CD4-positive, alpha-beta memory T cell (primary cell): ENCODE measurements around the gene NADK. TPM values are rescaled to one million over a fixed set of nuclear protein-coding genes. Genes with fewer than 3 reads are reported as not detected.

Source experiments
- CTCF ChIA-PET: fragments of 350-600 bp; sonication (Branson Sonifier 250); formaldehyde crosslinking; loops from one replicate; lab custom pipeline; 2021; ENCODE audit warnings: inconsistent platforms; ENCODE audit not compliant: partially characterized antibody; lab: Charles Lee
- POLR2A ChIA-PET: fragments of 350-600 bp; sonication (Branson Sonifier 250); formaldehyde crosslinking; loops from one replicate; lab custom pipeline; 2021; ENCODE audit not compliant: partially characterized antibody; lab: Charles Lee
- DNase-seq, 5 donors: peaks; one replicate each; pipeline versions ENCODE4 v3.0.0 to v3.0.0-alpha.2; 2020 to 2022; ENCODE audit warnings: mixed read lengths in 1 of 5
- H3K27ac ChIP-seq: one replicate; pipeline ENCODE4 v1.7.0; 2013; ENCODE audit warnings: low read depth, low read length
- H3K27me3 ChIP-seq: 2 replicates; pipeline ENCODE4 v1.7.0; 2013; ENCODE audit warnings: mild to moderate bottlenecking, low read length, moderate library complexity; ENCODE audit not compliant: insufficient read depth
- H3K36me3 ChIP-seq: 2 replicates; pipeline ENCODE4 v1.7.0; 2013; ENCODE audit warnings: mild to moderate bottlenecking, low read length, moderate library complexity; ENCODE audit not compliant: insufficient read depth
- H3K4me1 ChIP-seq: 2 replicates; pipeline ENCODE4 v1.7.0; 2013; ENCODE audit warnings: mild to moderate bottlenecking, low read length, moderate library complexity; ENCODE audit not compliant: insufficient read depth
- H3K4me3 ChIP-seq, 2 donors: one replicate each; pipeline ENCODE4 v1.7.0; 2013; ENCODE audit warnings: low read length in 2 of 2, mild to moderate bottlenecking in 1 of 2
- H3K9me3 ChIP-seq, 2 donors: one replicate each; pipeline ENCODE4 v1.7.0; 2013; ENCODE audit warnings: low read length in 2 of 2, control low read depth in 1 of 2; ENCODE audit not compliant: control insufficient read depth in 1 of 2
- H3K27ac Mint-ChIP-seq, 7 donors: one replicate each; pipeline ENCODE4 v1.8.0; 2020 to 2021; ENCODE audit warnings: mixed read lengths in 7 of 7, mild to moderate bottlenecking in 6 of 7, inconsistent platforms in 3 of 7, moderate library complexity in 3 of 7
- H3K27me3 Mint-ChIP-seq, 2 donors: one replicate each; pipeline ENCODE4 v1.8.0; 2020 to 2021; ENCODE audit warnings: mixed read lengths in 2 of 2
- H3K36me3 Mint-ChIP-seq, 2 donors: one replicate each; pipeline ENCODE4 v1.8.0; 2020 to 2021; ENCODE audit warnings: mixed read lengths in 2 of 2, inconsistent platforms in 1 of 2, mild to moderate bottlenecking in 1 of 2
- H3K4me1 Mint-ChIP-seq, 4 donors: one replicate each; pipeline ENCODE4 v1.8.0; 2020 to 2021; ENCODE audit warnings: mixed read lengths in 4 of 4, mild to moderate bottlenecking in 1 of 4
- H3K4me3 Mint-ChIP-seq, 8 donors: one replicate each; pipeline ENCODE4 v1.8.0; 2020 to 2021; ENCODE audit warnings: mixed read lengths in 8 of 8, mild to moderate bottlenecking in 7 of 8, moderate library complexity in 6 of 8, inconsistent platforms in 3 of 8
- H3K9me3 Mint-ChIP-seq, 8 donors: one replicate each; pipeline ENCODE4 v1.8.0; 2020 to 2021; ENCODE audit warnings: mixed read lengths in 8 of 8, mild to moderate bottlenecking in 5 of 8, inconsistent platforms in 3 of 8, moderate library complexity in 1 of 8
- intact Hi-C: fragments of 100-400 bp; cut with micrococcal nuclease; formaldehyde crosslinking; loops from one replicate; pipeline ENCODE4 v1.15.1; 2023
- polyA plus RNA-seq, 2 donors: library from polyadenylated mRNA; unstranded; fragments of 300-500 nt; fragmentation: Illumina TruSeq; gene quantifications; one replicate each; pipeline ENCODE4 v1.2.3, GENCODE V29; 2021
- total RNA-seq, 2 experiments: library from RNA; stranded (reverse); gene quantifications; one replicate each; pipeline ENCODE4 v1.2.3, GENCODE V29; 2021

NADK gene
- total and polyA plus RNA-seq, 4 experiments from 2014 or later = 21.0 to 56.0 (median 38.5) TPM

DNA sequence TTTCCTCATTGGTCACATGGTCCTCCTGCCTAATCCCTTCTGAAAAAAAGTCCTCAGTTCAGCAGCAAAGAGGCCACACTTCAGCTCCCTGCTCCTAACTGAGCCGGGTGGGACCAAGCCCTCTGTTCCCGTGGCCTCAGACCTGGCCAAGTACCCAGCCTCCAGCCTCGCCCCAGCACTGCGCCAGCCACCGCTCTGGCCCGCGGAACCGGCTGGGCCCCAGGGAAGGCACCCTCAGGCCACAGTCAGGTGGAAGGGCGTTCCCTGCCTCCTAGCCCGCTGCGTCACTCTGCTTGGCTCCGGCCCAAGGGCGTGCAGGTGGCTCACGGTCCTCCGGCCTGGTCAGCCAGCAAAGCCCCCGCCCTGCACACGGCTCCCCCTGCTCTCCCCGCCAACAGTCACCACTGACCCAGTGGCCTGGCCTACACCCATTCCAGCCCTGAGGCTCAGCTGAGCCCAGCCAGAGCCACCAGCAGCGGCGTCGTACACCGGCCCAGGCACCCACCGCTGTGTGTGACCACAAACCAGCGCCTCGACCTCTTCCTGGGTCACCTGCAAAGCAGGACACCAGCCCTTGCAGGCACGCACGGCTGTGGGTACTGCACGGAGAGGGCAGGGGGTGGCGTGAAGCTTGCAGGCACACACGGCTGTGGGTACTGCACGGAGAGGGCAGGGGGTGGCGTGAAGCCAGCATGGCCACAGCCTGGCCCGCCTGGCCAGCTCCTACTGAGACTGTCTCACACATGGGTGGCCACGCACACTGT is 19.4 kb downstream of the NADK start:
- Mint-ChIP-seq H3K27ac (no peak overlapping the region), H3K27me3 (no peaks in the 10 kb centered on the region), H3K9me3 (peaks cover 0 to 2% (median 0%) of the 10 kb centered on the region in 8 donors), H3K4me3 (no peak overlapping the region), H3K4me1 (peaks cover 0 to 10% (median 0%) of the 10 kb centered on the region in 4 donors), H3K36me3 (peaks cover 14 to 22% of the 10 kb centered on the region in 2 donors)
- H3K27ac ChIP-seq = no peak overlapping the region
- intact Hi-C loops = no loop called here
- H3K9me3 ChIP-seq = no peaks in the 10 kb centered on the region
- H3K36me3 ChIP-seq = peaks cover 42% of the 10 kb centered on the region
- DNase-seq = no peak
- ChIA-PET CTCF (no interaction called here), POLR2A (interaction anchor here (1.3 kb wide), 1 partner anchor 24 kb away, joined by 4 read pairs; no protein-coding TSS in a partner anchor)
- no peaks in the 10 kb centered on the region for H3K27me3 ChIP-seq
- no peak overlapping the region for H3K4me3 ChIP-seq
- H3K4me1 ChIP-seq = no peaks in the 10 kb centered on the region

DNA sequence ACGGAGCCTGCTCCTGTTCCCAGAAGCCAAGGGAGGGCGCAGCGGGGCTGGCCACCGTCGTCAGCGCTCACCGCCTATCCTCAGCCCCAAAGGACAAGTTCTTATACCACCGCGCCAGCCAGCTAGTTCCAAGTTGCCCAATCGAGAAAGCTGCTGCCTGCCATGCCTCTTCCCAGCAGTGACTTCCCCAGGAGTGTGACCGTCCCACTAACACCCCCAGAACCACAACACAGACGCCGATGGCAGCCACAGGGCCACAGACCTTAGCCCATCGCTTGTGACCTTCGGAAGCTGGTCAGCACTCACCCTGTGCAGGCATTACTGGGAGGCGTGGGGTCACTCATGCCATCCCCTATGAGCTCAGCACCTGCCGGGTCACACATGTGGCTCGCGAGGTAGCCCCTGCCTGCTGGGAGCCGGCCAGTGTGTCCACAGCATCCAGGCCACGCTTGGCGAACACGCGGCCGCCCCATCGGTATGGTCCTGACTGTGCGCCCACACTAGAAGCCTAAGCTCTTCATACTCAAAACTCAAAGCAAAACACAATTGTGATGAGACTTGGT is 20.1 kb downstream of the NADK start:
- H3K27me3 ChIP-seq = no peaks in the 10 kb centered on the region
- no peak overlapping the region for H3K27ac ChIP-seq
- CTCF ChIA-PET = no interaction called here
- peak overlapping the region in 3 of 7 donors; percentile 30 to 81 (median 42) for H3K27ac Mint-ChIP-seq
- no peak for DNase-seq
- H3K36me3 Mint-ChIP-seq = peaks cover 14 to 22% of the 10 kb centered on the region in 2 donors
- POLR2A ChIA-PET = interaction anchor here (1.3 kb wide), 1 partner anchor 24 kb away, joined by 4 read pairs; no protein-coding TSS in a partner anchor
- H3K4me3 Mint-ChIP-seq = no peak overlapping the region
- no peaks in the 10 kb centered on the region for H3K9me3 ChIP-seq
- H3K27me3 Mint-ChIP-seq = no peaks in the 10 kb centered on the region
- H3K4me1 Mint-ChIP-seq = peaks cover 0 to 10% (median 0%) of the 10 kb centered on the region in 4 donors
- no peak overlapping the region for H3K4me3 ChIP-seq
- H3K36me3 ChIP-seq = peaks cover 43% of the 10 kb centered on the region
- no peaks in the 10 kb centered on the region for H3K4me1 ChIP-seq
- H3K9me3 Mint-ChIP-seq = peaks cover 0 to 2% (median 0%) of the 10 kb centered on the region in 8 donors
- intact Hi-C loops = no loop called here

DNA sequence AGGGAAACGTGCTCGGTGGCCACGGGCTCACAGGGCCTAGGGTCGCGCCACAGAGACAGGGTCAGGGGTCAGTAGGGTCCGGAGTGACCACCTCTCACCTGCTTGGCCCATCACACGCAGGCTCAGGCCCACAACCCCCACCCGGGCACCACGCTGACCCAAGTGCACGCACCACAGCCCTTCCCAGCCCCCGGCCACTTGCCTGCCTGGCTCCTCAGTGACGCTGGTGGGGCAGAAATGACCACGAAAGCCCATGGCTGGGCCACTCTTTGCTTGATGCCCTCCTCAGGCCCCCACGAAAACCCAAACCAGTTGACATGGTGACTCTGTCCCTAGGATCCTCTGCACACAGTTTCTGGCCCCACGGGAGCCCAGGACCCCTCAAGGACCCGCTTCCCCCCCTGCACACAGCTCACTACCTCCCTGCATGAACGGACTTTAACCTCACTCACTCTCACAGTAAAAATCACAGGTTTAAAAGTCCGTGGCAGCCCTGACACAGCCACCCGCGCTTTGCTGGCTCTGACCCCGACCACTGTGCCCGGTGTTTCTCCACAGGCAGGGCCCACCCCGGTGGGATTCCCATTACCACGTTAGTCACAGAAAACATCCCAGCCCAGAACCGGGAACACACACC is 20.7 kb downstream of the NADK start:
- Mint-ChIP-seq H3K27me3 (no peaks in the 10 kb centered on the region), H3K36me3 (peaks cover 14 to 19% of the 10 kb centered on the region in 2 donors), H3K27ac (peak overlapping the region in 2 of 7 donors; percentile 30 to 42), H3K9me3 (peaks cover 0 to 2% (median 0%) of the 10 kb centered on the region in 8 donors), H3K4me1 (peaks cover 0 to 7% (median 0%) of the 10 kb centered on the region in 4 donors), H3K4me3 (no peak overlapping the region)
- H3K9me3 ChIP-seq = no peaks in the 10 kb centered on the region
- ChIA-PET POLR2A (no interaction called here), CTCF (no interaction called here)
- no peak overlapping the region for H3K27ac ChIP-seq
- H3K4me1 ChIP-seq = no peaks in the 10 kb centered on the region
- H3K27me3 ChIP-seq = no peaks in the 10 kb centered on the region
- H3K36me3 ChIP-seq = peaks cover 43% of the 10 kb centered on the region
- intact Hi-C loops = no loop called here
- no peak for DNase-seq
- no peak overlapping the region for H3K4me3 ChIP-seq

DNA sequence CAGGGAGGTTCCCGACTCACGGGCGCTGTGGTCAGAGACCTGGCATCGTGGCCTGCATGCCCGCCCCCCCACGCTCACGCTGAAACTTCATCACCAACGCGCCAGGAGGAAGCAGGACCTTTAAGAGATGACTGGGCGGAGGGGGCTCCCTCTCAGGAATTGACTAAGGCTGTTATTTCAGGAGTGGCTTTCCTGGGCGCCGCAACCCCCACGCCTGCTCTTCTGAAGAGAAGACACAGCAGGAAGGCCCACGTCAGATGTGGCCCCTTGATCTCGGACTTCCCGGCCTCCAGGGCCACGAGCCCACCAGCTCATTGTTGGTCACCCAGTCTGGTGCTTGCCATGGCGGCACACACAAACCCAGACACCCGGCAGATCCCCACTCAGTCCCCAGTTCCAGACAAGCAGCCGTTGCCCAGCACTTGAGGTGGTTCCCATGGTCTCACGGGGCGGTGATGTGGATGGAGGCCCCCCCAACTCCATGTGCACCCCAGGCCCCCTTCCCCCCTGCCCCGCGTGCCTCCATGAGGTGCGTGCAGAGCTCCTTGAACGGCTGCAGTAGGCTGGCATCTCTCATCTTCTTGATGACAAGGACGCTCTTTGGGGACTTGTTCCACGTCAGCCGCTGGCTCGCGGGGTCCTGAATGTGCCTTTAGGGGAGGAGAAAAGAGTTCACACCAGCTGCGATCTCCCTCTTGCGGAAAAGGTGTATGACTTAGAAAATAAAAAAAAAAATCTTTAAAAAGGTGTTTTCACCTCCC is 21.4 kb downstream of the NADK start:
- Mint-ChIP-seq H3K27ac (peak overlapping the region in 1 of 7 donors; percentile 55), H3K4me3 (no peak overlapping the region), H3K36me3 (peaks cover 14 to 20% of the 10 kb centered on the region in 2 donors), H3K9me3 (peaks cover 0 to 2% (median 0%) of the 10 kb centered on the region in 8 donors), H3K4me1 (peaks cover 0 to 7% (median 0%) of the 10 kb centered on the region in 4 donors), H3K27me3 (no peaks in the 10 kb centered on the region)
- ChIA-PET POLR2A (no interaction called here), CTCF (no interaction called here)
- intact Hi-C loops = no loop called here
- H3K4me1 ChIP-seq = no peaks in the 10 kb centered on the region
- H3K9me3 ChIP-seq = no peaks in the 10 kb centered on the region
- no peak overlapping the region for H3K27ac ChIP-seq
- no peak for DNase-seq
- no peak overlapping the region for H3K4me3 ChIP-seq
- H3K27me3 ChIP-seq = no peaks in the 10 kb centered on the region
- H3K36me3 ChIP-seq = peaks cover 41% of the 10 kb centered on the region

DNA sequence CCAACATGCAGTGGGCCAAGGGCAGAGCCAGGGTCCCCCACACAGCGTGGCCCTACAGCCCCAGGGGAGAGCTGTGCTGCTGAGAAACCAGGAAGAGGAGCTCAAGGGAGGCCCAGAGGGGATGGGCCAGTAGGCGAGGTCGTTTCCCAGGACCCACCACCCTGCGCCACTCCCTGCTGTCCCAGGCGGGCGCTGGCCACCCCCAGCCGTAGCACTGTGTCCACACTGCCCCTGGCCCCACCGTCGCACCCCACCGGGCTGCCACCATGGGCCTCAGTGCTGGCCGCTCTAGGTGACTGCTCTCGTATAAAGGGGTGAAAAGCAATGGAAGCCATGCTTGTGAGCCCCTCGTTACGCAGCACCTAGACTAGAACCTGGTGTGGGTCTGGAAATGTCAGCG is 22.4 kb downstream of the NADK start:
- no peaks in the 10 kb centered on the region for H3K27me3 Mint-ChIP-seq
- Histone ChIP-seq H3K4me1 (no peaks in the 10 kb centered on the region), H3K9me3 (no peaks in the 10 kb centered on the region), H3K27me3 (no peaks in the 10 kb centered on the region), H3K4me3 (no peak overlapping the region), H3K36me3 (peaks cover 32% of the 10 kb centered on the region), H3K27ac (no peak overlapping the region)
- H3K4me1 Mint-ChIP-seq = peaks cover 0 to 7% (median 0%) of the 10 kb centered on the region in 4 donors
- intact Hi-C loops = no loop called here
- H3K9me3 Mint-ChIP-seq = peaks cover 0 to 1% (median 0%) of the 10 kb centered on the region in 8 donors
- DNase-seq = no peak
- POLR2A ChIA-PET = interaction anchor here (1.0 kb wide), 1 partner anchor 21 kb away, joined by 3 read pairs; no protein-coding TSS in a partner anchor
- CTCF ChIA-PET = no interaction called here
- H3K36me3 Mint-ChIP-seq = peaks cover 4 to 12% of the 10 kb centered on the region in 2 donors
- H3K4me3 Mint-ChIP-seq = no peak overlapping the region
- no peak overlapping the region for H3K27ac Mint-ChIP-seq

DNA sequence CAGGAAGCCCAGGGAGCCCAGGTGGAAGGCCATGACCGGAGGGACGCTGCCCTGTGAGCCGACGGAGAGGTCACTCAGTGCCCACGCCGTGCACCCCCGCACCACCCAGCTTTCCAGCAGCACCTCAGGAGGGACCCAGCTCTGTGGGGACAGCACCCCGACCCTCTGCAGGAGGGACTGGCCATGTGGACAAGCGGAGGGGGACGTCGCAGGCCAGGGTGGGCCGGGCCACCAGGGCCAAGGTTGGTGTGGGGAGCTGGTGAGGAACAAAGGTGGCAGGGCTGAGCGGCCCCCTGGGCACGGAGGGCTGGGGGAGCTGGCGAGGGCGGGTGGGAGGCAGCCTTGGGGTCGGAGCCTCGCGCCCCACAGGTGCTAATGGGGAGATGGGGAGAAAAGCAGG is 22.8 kb downstream of the NADK start:
- Histone ChIP-seq H3K27me3 (no peaks in the 10 kb centered on the region), H3K27ac (no peak overlapping the region), H3K36me3 (peaks cover 27% of the 10 kb centered on the region), H3K9me3 (no peaks in the 10 kb centered on the region), H3K4me1 (no peaks in the 10 kb centered on the region), H3K4me3 (no peak overlapping the region)
- no peak for DNase-seq
- Mint-ChIP-seq H3K27ac (no peak overlapping the region), H3K27me3 (no peaks in the 10 kb centered on the region), H3K4me1 (peaks cover 0 to 7% (median 0%) of the 10 kb centered on the region in 4 donors), H3K36me3 (peaks cover 4 to 12% of the 10 kb centered on the region in 2 donors), H3K9me3 (no peaks in the 10 kb centered on the region), H3K4me3 (no peak overlapping the region)
- ChIA-PET CTCF (no interaction called here), POLR2A (interaction anchor here (1.0 kb wide), 1 partner anchor 21 kb away, joined by 3 read pairs; no protein-coding TSS in a partner anchor)
- intact Hi-C loops = no loop called here
